GM12801 (cell line): Measurements from ENCODE around the gene ACAA2.

ENCODE experiments used
- TF ChIP-seq, protein P1 (sequence below): IDR thresholded peaks from one replicate; pipeline ENCODE4 v1.5.1; 2011; ENCODE audit warnings: control low read depth; ENCODE audit not compliant: insufficient read length; ENCODE audit errors: extremely low read depth

ACAA2 gene

DNA sequence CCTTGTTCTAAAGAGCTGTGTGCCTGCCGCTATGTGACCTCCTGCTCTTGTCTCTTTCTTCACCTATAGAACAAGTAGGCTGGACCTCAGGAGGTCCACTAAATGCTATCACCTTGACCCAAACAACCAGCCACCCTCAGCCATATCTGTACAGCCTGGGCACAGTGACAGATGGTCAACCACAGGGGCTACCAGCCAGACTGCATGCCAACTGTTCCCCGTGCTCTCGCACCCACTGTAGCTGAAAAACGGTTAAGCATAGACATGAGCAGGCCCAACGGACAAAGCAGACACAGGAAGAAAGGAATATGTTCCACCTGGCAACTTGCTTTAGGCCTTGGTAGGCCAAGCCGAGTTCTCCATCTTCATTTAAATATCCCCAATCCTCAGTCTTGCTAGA lies 43.2 kb upstream of the ACAA2 start:
- TF ChIP-seq, protein P1, sequence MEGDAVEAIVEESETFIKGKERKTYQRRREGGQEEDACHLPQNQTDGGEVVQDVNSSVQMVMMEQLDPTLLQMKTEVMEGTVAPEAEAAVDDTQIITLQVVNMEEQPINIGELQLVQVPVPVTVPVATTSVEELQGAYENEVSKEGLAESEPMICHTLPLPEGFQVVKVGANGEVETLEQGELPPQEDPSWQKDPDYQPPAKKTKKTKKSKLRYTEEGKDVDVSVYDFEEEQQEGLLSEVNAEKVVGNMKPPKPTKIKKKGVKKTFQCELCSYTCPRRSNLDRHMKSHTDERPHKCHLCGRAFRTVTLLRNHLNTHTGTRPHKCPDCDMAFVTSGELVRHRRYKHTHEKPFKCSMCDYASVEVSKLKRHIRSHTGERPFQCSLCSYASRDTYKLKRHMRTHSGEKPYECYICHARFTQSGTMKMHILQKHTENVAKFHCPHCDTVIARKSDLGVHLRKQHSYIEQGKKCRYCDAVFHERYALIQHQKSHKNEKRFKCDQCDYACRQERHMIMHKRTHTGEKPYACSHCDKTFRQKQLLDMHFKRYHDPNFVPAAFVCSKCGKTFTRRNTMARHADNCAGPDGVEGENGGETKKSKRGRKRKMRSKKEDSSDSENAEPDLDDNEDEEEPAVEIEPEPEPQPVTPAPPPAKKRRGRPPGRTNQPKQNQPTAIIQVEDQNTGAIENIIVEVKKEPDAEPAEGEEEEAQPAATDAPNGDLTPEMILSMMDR = no peak

DNA sequence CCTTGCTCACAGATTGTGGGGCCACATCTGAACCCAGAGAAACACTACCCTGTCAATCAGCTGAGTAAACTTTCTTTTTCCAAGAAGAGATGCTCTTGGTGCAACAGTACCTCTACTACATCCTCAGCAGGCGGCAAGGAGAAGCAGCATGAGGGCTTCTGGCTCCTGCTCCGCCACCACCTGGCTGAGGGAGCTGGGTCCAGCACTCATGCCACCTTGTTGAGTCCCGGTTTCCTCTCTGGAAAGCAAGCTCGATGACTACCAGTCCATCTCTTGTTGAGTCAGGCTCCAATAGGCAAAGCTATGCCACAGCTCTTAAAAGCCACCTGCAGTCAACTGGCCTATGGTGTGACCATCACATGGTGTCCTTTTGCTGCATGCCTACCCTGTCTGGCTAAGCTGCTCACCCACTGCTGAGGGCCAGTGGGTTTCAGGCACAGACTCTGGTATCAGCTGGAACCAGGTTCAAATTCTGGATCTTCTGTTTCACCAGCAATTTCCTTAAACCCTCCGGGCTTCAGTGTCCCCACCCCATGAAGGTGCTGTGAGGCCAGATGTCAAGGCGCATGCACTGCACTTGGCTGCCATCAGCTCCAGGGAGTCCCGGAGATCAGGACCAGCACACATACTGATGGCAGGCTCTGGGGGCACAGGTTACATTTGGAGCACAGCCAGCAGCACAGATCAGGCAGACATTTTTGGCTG lies 42.5 kb upstream of the ACAA2 start:
- TF ChIP-seq, protein P1 = no peak

DNA sequence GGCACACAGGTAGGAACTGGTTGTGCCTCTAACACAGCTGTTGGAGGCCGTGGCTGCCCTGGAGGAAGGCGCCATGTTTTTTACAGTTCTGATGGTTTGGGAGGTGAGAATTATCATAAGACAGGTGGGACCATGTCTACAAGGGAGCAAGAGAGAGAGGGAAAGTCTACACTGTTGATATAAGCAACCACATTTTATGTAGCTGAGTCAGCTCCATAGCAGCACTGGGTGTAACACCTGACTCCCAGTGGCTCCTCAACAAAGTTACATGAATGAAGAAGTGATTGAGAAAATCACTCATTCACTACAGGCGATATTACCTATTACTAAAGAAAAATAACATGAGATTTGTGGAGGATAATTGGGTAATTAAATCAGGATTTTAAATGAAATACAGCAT lies 41.3 kb upstream of the ACAA2 start:
- TF ChIP-seq, protein P1 = no peak

DNA sequence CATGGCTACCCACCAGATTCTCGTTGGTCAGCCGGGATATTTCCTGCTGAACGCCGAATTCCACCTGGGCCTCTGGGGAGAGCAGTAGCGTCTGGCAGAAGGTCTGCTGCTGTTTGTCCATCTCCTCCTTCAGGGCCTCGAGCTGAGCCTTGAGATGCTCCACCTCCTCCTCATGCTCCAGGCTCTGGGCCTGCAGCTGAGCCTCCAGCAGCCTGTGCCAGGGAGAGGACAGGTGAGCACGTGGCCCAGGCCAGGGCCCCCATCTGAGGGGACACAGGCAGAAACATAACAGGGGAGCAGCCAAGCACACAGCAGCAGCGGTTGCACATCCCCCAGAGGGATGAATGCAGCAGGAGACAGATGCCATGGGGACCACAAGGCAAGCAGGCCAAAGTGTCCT lies 40.1 kb upstream of the ACAA2 start:
- TF ChIP-seq, protein P1 = no peak

DNA sequence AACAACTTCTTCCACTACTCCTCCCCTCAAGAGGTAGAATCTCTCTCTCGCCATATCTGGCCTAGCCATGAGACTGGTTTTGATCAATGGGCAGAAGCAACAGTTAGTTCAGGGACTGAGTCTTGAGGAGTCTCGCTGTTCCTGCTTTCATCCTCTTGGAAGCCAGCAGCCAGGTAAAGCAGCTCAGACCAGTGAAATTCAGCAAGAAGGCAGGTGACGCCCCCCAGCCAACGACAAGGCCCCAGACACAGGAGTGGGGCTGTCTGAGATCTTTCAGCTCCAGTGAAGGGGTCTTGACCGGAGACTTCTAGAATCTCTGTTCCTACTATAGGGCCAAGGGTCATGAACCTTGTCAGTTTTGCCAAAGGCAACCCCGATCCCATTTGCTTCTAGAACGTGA lies 39.7 kb upstream of the ACAA2 start:
- TF ChIP-seq, protein P1 = no peak

DNA sequence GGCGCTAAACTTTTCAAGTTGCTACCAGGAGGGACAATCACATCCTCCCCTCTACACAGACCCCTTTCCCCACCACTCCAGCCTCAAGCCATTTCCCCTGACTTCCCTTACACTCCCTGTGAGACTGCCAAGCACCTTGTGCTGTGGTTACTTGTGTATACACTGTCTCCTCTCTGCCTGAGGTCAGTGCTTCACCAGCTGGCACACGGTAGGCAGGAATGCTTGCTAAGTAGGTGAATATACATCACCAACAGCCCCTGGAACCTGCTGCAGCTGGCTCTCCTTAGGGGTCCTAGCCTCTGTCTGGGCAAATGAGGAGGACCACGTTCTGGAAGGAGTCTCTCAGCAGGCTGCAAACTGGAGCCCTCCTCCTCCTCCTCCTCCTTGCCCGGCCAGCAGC lies 38.3 kb upstream of the ACAA2 start:
- TF ChIP-seq, protein P1 = no peak

DNA sequence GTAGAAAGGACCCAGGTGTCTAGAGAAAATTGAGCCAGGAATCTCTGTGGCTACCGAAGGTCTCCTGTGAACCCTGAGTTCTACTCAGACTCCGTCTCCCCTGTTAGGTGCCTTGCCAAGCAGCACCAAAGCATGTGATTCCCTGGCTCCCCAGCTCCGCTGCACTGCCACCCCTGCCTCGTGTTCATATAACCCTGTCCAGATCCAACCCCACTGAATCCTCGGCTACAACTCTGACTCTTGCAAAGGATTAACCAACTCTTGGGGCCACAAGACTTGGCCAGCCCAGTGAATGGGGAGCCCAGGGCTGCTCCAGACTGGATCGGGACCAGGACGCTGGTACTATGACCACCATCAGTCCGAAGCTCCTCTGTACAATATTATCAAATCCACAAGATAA lies 37.3 kb upstream of the ACAA2 start:
- TF ChIP-seq, protein P1 = no peak
